HCT116 (cell line): Measurements from ENCODE around the gene ANGPTL4.

Experiments used
- CEBPB ChIP-seq: IDR thresholded peaks from 2 replicates; pipeline ENCODE4 v1.6.1; 2012; ENCODE audit warnings: low read depth
- CTCF ChIP-seq, 3 experiments: fragments of 200-600 bp in 1 of 3; sonication (generic) in 1 of 3; IDR thresholded peaks in 2 of 3; conservative IDR thresholded peaks in 1 of 3; 2 replicates each; pipeline ENCODE4 v1.5.1; 2012 to 2017; ENCODE audit warnings: low read depth in 2 of 3, low read length in 2 of 3, antibody characterized with exemption in 1 of 3, borderline replicate concordance in 1 of 3, control low read depth in 1 of 3, mild to moderate bottlenecking in 1 of 3, mixed read lengths in 1 of 3, mixed run types in 1 of 3, moderate library complexity in 1 of 3; ENCODE audit not compliant: insufficient read depth in 1 of 3
- EZH2 ChIP-seq: fragments of 200-600 bp; sonication (generic); IDR thresholded peaks from 2 replicates; pipeline ENCODE4 v1.6.1; 2017; ENCODE audit warnings: antibody characterized with exemption, mixed run types
- JUND ChIP-seq: IDR thresholded peaks from 2 replicates; pipeline ENCODE4 v1.6.1; 2012
- POLR2A ChIP-seq: IDR thresholded peaks from 2 replicates; pipeline ENCODE4 v1.7.0; 2011; ENCODE audit warnings: borderline replicate concordance; ENCODE audit not compliant: insufficient read depth, insufficient read length; ENCODE audit errors: extremely low read depth
- POLR2AphosphoS5 ChIP-seq: IDR thresholded peaks from 2 replicates; pipeline ENCODE4 v1.6.1; 2011; ENCODE audit warnings: mild to moderate bottlenecking, low read depth, low read length, moderate library complexity
- REST ChIP-seq: IDR thresholded peaks from 2 replicates; pipeline ENCODE4 v1.6.1; 2012; ENCODE audit warnings: low read depth
- SIN3A ChIP-seq: IDR thresholded peaks from 2 replicates; pipeline ENCODE4 v1.6.1; 2012; ENCODE audit warnings: low read depth
- SRF ChIP-seq: IDR thresholded peaks from 2 replicates; pipeline ENCODE4 v1.6.1; 2012; ENCODE audit warnings: low read depth
- TCF7L2 ChIP-seq: IDR thresholded peaks from 2 replicates; pipeline ENCODE4 v1.7.0; 2011; ENCODE audit warnings: borderline replicate concordance, inconsistent platforms; ENCODE audit not compliant: insufficient read depth, insufficient read length; ENCODE audit errors: extremely low read depth
- YY1 ChIP-seq: IDR thresholded peaks from 2 replicates; pipeline ENCODE4 v1.6.1; 2011; ENCODE audit warnings: low read length, low read depth, moderate library complexity, mild to moderate bottlenecking; ENCODE audit not compliant: insufficient replicate concordance; ENCODE audit errors: extremely low read depth
- ZBTB33 ChIP-seq: IDR thresholded peaks from 2 replicates; pipeline ENCODE4 v1.6.1; 2011; ENCODE audit warnings: mild to moderate bottlenecking, low read length, moderate library complexity; ENCODE audit not compliant: insufficient replicate concordance; ENCODE audit errors: extremely low read depth

- TF ChIP-seq CTCF (IDR thresholded peaks at IDR 0.05 in 2 of 3, conservative IDR thresholded peaks at IDR 0.05 in 1 of 3; ENCODE audit: borderline replicate concordance in 1 of 3, insufficient read depth in 1 of 3, low read depth in 2 of 3, low read length in 2 of 3) (no peak), ZBTB33 (no peak), SRF (no peak), POLR2AphosphoS5 (0 out of 2 replicates have a peak, but pooled peaks have one; percentile 31), POLR2A (no peak), JUND (no peak), YY1 (no peak), TCF7L2 (no peak), EZH2 (no peak), REST (no peak), CEBPB (no peak), SIN3A (no peak)
Measured at GRCh38 chr19:8323781-8324185, 40.2 kb upstream of the ANGPTL4 start.
